Measurements from ENCODE around the gene SYNE3.

SYNE3 gene

GRCh38 chr14:95484296-95484695, 32.2 kb downstream of the SYNE3 start:
- Histone ChIP-seq H3K9ac (ENCODE audit: low read length in 5 of 5) (peak overlapping the region in 2 of 5 donors; percentile 22 to 26), H3K4me3 (ENCODE audit: low read depth in 1 of 5, low read length in 5 of 5) (no peak overlapping the region), H3K27ac (ENCODE audit: low read depth, low read length) (peak overlapping the region; percentile 99), H3K36me3 (ENCODE audit: control insufficient read depth in 5 of 5, insufficient read depth in 5 of 5, low read length in 5 of 5) (peaks cover 0 to 13% (median 7%) of the 10 kb centered on the region in 5 donors), H3K9me3 (ENCODE audit: control insufficient read depth in 5 of 5, low read length in 5 of 5) (no peaks in the 10 kb centered on the region), H3K4me1 (ENCODE audit: control insufficient read depth in 5 of 5, insufficient read depth in 5 of 5, low read length in 5 of 5) (peaks cover 35 to 92% (median 74%) of the 10 kb centered on the region in 5 donors), H3K27me3 (ENCODE audit: control insufficient read depth in 5 of 5, insufficient read depth in 4 of 5, low read length in 5 of 5) (peaks cover 0 to 4% (median 0%) of the 10 kb centered on the region in 5 donors)

- H3K4me3 ChIP-seq (ENCODE audit: low read depth in 1 of 5, low read length in 5 of 5) = no peak overlapping the region
- peaks cover 0 to 4% (median 0%) of the 10 kb centered on the region in 5 donors for H3K27me3 ChIP-seq (ENCODE audit: control insufficient read depth in 5 of 5, insufficient read depth in 4 of 5, low read length in 5 of 5)
- H3K9ac ChIP-seq (ENCODE audit: low read length in 5 of 5) = peak overlapping the region in 4 of 5 donors; percentile 26 to 94 (median 76)
- H3K4me1 ChIP-seq (ENCODE audit: control insufficient read depth in 5 of 5, insufficient read depth in 5 of 5, low read length in 5 of 5) = peaks cover 37 to 92% (median 74%) of the 10 kb centered on the region in 5 donors
- peaks cover 0 to 15% (median 7%) of the 10 kb centered on the region in 5 donors for H3K36me3 ChIP-seq (ENCODE audit: control insufficient read depth in 5 of 5, insufficient read depth in 5 of 5, low read length in 5 of 5)
- H3K9me3 ChIP-seq (ENCODE audit: control insufficient read depth in 5 of 5, low read length in 5 of 5) = no peaks in the 10 kb centered on the region
- peak overlapping the region; percentile 99 for H3K27ac ChIP-seq (ENCODE audit: low read depth, low read length)
Observed at GRCh38 chr14:95483309-95484165, 32.9 kb downstream of the SYNE3 start.

- H3K4me3 ChIP-seq (ENCODE audit: low read depth in 1 of 5, low read length in 5 of 5) = peak overlapping the region in 1 of 5 donors; percentile 27
Observed at GRCh38 chr14:95482627-95483308, 33.7 kb downstream of the SYNE3 start.

GRCh38 chr14:95481391-95482022, 34.9 kb downstream of the SYNE3 start:
- Histone ChIP-seq H3K27me3 (ENCODE audit: control insufficient read depth in 5 of 5, insufficient read depth in 4 of 5, low read length in 5 of 5) (peaks cover 0 to 4% (median 0%) of the 10 kb centered on the region in 5 donors), H3K4me3 (ENCODE audit: low read depth in 1 of 5, low read length in 5 of 5) (peak overlapping the region; percentile 3 to 51 (median 35)), H3K4me1 (ENCODE audit: control insufficient read depth in 5 of 5, insufficient read depth in 5 of 5, low read length in 5 of 5) (peaks cover 42 to 94% (median 89%) of the 10 kb centered on the region in 5 donors), H3K9ac (ENCODE audit: low read length in 5 of 5) (peak overlapping the region in 4 of 5 donors; percentile 17 to 81 (median 72)), H3K36me3 (ENCODE audit: control insufficient read depth in 5 of 5, insufficient read depth in 5 of 5, low read length in 5 of 5) (peaks cover 0 to 16% (median 7%) of the 10 kb centered on the region in 5 donors), H3K9me3 (ENCODE audit: control insufficient read depth in 5 of 5, low read length in 5 of 5) (no peaks in the 10 kb centered on the region), H3K27ac (ENCODE audit: low read depth, low read length) (peak overlapping the region; percentile 99)

More at GRCh38 chr14:95482627-95483308, 33.7 kb downstream of the SYNE3 start:
- Histone ChIP-seq H3K4me1 (ENCODE audit: control insufficient read depth in 5 of 5, insufficient read depth in 5 of 5, low read length in 5 of 5) (peaks cover 40 to 96% (median 82%) of the 10 kb centered on the region in 5 donors), H3K9ac (ENCODE audit: low read length in 5 of 5) (peak overlapping the region in 3 of 5 donors; percentile 71 to 94 (median 80)), H3K27ac (ENCODE audit: low read depth, low read length) (peak overlapping the region; percentile 99), H3K36me3 (ENCODE audit: control insufficient read depth in 5 of 5, insufficient read depth in 5 of 5, low read length in 5 of 5) (peaks cover 0 to 16% (median 7%) of the 10 kb centered on the region in 5 donors), H3K27me3 (ENCODE audit: control insufficient read depth in 5 of 5, insufficient read depth in 4 of 5, low read length in 5 of 5) (peaks cover 0 to 4% (median 0%) of the 10 kb centered on the region in 5 donors), H3K9me3 (ENCODE audit: control insufficient read depth in 5 of 5, low read length in 5 of 5) (no peaks in the 10 kb centered on the region)

GRCh38 chr14:95480887-95481226, 35.6 kb downstream of the SYNE3 start:
- Histone ChIP-seq H3K36me3 (ENCODE audit: control insufficient read depth in 5 of 5, insufficient read depth in 5 of 5, low read length in 5 of 5) (peaks cover 0 to 22% (median 10%) of the 10 kb centered on the region in 5 donors), H3K4me1 (ENCODE audit: control insufficient read depth in 5 of 5, insufficient read depth in 5 of 5, low read length in 5 of 5) (peaks cover 42 to 93% (median 88%) of the 10 kb centered on the region in 5 donors), H3K27me3 (ENCODE audit: control insufficient read depth in 5 of 5, insufficient read depth in 4 of 5, low read length in 5 of 5) (peaks cover 0 to 4% (median 0%) of the 10 kb centered on the region in 5 donors), H3K4me3 (ENCODE audit: low read depth in 1 of 5, low read length in 5 of 5) (peak overlapping the region in 4 of 5 donors; percentile 24 to 51 (median 42)), H3K27ac (ENCODE audit: low read depth, low read length) (peak overlapping the region; percentile 99), H3K9me3 (ENCODE audit: control insufficient read depth in 5 of 5, low read length in 5 of 5) (no peaks in the 10 kb centered on the region), H3K9ac (ENCODE audit: low read length in 5 of 5) (peak overlapping the region; percentile 17 to 81 (median 65))

GRCh38 chr14:95480109-95480886, 36.2 kb downstream of the SYNE3 start:
- H3K9me3 ChIP-seq (ENCODE audit: control insufficient read depth in 5 of 5, low read length in 5 of 5) = no peaks in the 10 kb centered on the region
- peak overlapping the region in 3 of 5 donors; percentile 17 to 35 (median 27) for H3K4me3 ChIP-seq (ENCODE audit: low read depth in 1 of 5, low read length in 5 of 5)
- H3K9ac ChIP-seq (ENCODE audit: low read length in 5 of 5) = peak overlapping the region; percentile 17 to 81 (median 65)
- H3K27ac ChIP-seq (ENCODE audit: low read depth, low read length) = peak overlapping the region; percentile 99
- peaks cover 39 to 92% (median 83%) of the 10 kb centered on the region in 5 donors for H3K4me1 ChIP-seq (ENCODE audit: control insufficient read depth in 5 of 5, insufficient read depth in 5 of 5, low read length in 5 of 5)
- peaks cover 0 to 4% (median 0%) of the 10 kb centered on the region in 5 donors for H3K27me3 ChIP-seq (ENCODE audit: control insufficient read depth in 5 of 5, insufficient read depth in 4 of 5, low read length in 5 of 5)
- peaks cover 0 to 27% (median 15%) of the 10 kb centered on the region in 5 donors for H3K36me3 ChIP-seq (ENCODE audit: control insufficient read depth in 5 of 5, insufficient read depth in 5 of 5, low read length in 5 of 5)

GRCh38 chr14:95479494-95479893, 37.0 kb downstream of the SYNE3 start:
- H3K4me1 ChIP-seq (ENCODE audit: control insufficient read depth in 5 of 5, insufficient read depth in 5 of 5, low read length in 5 of 5) = peaks cover 37 to 94% (median 78%) of the 10 kb centered on the region in 5 donors
- H3K9me3 ChIP-seq (ENCODE audit: control insufficient read depth in 5 of 5, low read length in 5 of 5) = no peaks in the 10 kb centered on the region
- peaks cover 0 to 35% (median 22%) of the 10 kb centered on the region in 5 donors for H3K36me3 ChIP-seq (ENCODE audit: control insufficient read depth in 5 of 5, insufficient read depth in 5 of 5, low read length in 5 of 5)
- peak overlapping the region; percentile 89 for H3K27ac ChIP-seq (ENCODE audit: low read depth, low read length)
- H3K4me3 ChIP-seq (ENCODE audit: low read depth in 1 of 5, low read length in 5 of 5) = peak overlapping the region in 3 of 5 donors; percentile 19 to 35 (median 35)
- H3K9ac ChIP-seq (ENCODE audit: low read length in 5 of 5) = peak overlapping the region in 2 of 5 donors; percentile 28 to 67
- H3K27me3 ChIP-seq (ENCODE audit: control insufficient read depth in 5 of 5, insufficient read depth in 4 of 5, low read length in 5 of 5) = peaks cover 0 to 4% (median 0%) of the 10 kb centered on the region in 5 donors

- Histone ChIP-seq H3K9ac (ENCODE audit: low read length in 5 of 5) (peak overlapping the region in 2 of 5 donors; percentile 46 to 49), H3K9me3 (ENCODE audit: control insufficient read depth in 5 of 5, low read length in 5 of 5) (no peaks in the 10 kb centered on the region), H3K4me1 (ENCODE audit: control insufficient read depth in 5 of 5, insufficient read depth in 5 of 5, low read length in 5 of 5) (peaks cover 33 to 94% (median 75%) of the 10 kb centered on the region in 5 donors), H3K27me3 (ENCODE audit: control insufficient read depth in 5 of 5, insufficient read depth in 4 of 5, low read length in 5 of 5) (peaks cover 0 to 4% (median 0%) of the 10 kb centered on the region in 5 donors), H3K27ac (ENCODE audit: low read depth, low read length) (peak overlapping the region; percentile 89), H3K36me3 (ENCODE audit: control insufficient read depth in 5 of 5, insufficient read depth in 5 of 5, low read length in 5 of 5) (peaks cover 0 to 42% (median 29%) of the 10 kb centered on the region in 5 donors), H3K4me3 (ENCODE audit: low read depth in 1 of 5, low read length in 5 of 5) (no peak overlapping the region)
Observed at GRCh38 chr14:95478818-95479217, 37.6 kb downstream of the SYNE3 start.

- Histone ChIP-seq H3K27ac (ENCODE audit: low read depth, low read length) (peak overlapping the region; percentile 89), H3K9ac (ENCODE audit: low read length in 5 of 5) (peak overlapping the region in 3 of 5 donors; percentile 46 to 62 (median 49)), H3K4me3 (ENCODE audit: low read depth in 1 of 5, low read length in 5 of 5) (no peak overlapping the region), H3K36me3 (ENCODE audit: control insufficient read depth in 5 of 5, insufficient read depth in 5 of 5, low read length in 5 of 5) (peaks cover 0 to 47% (median 34%) of the 10 kb centered on the region in 5 donors), H3K27me3 (ENCODE audit: control insufficient read depth in 5 of 5, insufficient read depth in 4 of 5, low read length in 5 of 5) (peaks cover 0 to 2% (median 0%) of the 10 kb centered on the region in 5 donors), H3K4me1 (ENCODE audit: control insufficient read depth in 5 of 5, insufficient read depth in 5 of 5, low read length in 5 of 5) (peaks cover 28 to 94% (median 75%) of the 10 kb centered on the region in 5 donors), H3K9me3 (ENCODE audit: control insufficient read depth in 5 of 5, low read length in 5 of 5) (no peaks in the 10 kb centered on the region)
Observed at GRCh38 chr14:95478309-95478708, 38.1 kb downstream of the SYNE3 start.
